ENCODE results near the gene MPRIP. TPM values are rescaled to one million over a fixed set of nuclear protein-coding genes. Genes with fewer than 3 reads are reported as not detected.

The MPRIP gene
- total RNA-seq, 1 donor from 2014 or later: 144 TPM

DNA sequence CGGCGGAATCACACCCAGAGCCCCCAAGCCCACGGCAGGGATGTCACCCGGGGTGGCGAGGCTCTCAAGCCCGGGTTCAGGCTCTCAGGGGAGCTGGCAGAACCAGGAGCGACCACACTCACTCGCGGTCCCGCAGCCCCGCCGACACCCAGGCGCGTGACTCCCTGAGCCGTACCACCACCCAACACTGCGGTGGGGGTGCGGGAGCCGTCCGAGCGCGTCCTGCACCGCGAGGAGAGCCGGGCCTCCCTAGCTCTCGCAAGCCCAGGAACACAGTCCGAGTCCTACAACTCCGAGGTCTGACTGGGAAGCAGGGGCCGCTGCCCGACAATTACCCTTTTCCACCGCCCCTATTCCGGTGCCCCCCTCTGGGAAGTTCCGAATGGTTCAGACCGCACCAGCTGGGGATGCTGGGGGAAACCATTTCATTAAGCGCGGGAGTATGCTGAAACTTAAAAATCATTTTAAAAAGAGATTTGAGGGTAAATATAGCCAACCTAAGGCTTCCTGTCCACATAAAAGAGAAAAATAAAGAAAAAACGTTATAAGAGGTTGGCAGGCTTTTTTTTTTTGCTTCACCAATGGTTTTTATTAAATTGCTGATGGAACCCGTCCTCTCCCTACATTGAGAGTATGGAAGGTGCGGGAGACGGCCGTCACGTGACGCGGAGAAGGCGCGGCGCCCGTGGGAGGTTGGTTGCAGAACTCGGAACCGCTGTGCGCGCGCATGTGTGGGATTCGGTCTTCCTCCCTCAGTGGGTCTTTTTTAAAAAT, 195.0 kb downstream of the MPRIP start, which contains the start of gene FLCN:
TSS of gene FLCN (minus strand) at position 143 of the 774 bp plus-strand sequence. CDS start 9,031 bp downstream, outside the sequence.
- intact Hi-C loops (cut with micrococcal nuclease): loop anchor here (2.0 to 5.0 kb wide), 5 partner anchors 30 to 85 kb away; partner anchors contain the start of genes COPS3, NT5M and PLD6
- Mint-ChIP-seq H3K27ac (peak within 1 kb of the TSS; percentile 95), H3K27me3 (ENCODE audit: low read depth) (no peaks in the 10 kb centered on the region), H3K4me3 (ENCODE audit: low read depth) (peak within 1 kb of the TSS; percentile 95), H3K4me1 (ENCODE audit: low read depth) (peaks cover 29% of the 10 kb centered on the region), H3K9me3 (no peaks in the 10 kb centered on the region), H3K36me3 (ENCODE audit: low read depth) (peaks cover 3% of the 10 kb centered on the region)
- peak; percentile 81 for DNase-seq (ENCODE audit: low spot score)

- Mint-ChIP-seq H3K4me1 (ENCODE audit: low read depth) (peaks cover 29% of the 10 kb centered on the region), H3K4me3 (ENCODE audit: low read depth) (peak overlapping the region; percentile 71), H3K9me3 (no peaks in the 10 kb centered on the region), H3K27me3 (ENCODE audit: low read depth) (no peaks in the 10 kb centered on the region), H3K36me3 (ENCODE audit: low read depth) (no peaks in the 10 kb centered on the region), H3K27ac (peak overlapping the region; percentile 38)
- DNase-seq (ENCODE audit: low spot score): no peak
- intact Hi-C loops (cut with micrococcal nuclease): loop anchor here (5.0 kb wide), 3 partner anchors 58 to 88 kb away; partner anchors contain the start of gene NT5M
Observed at GRCh38 chr17:17239832-17240231, 197.6 kb downstream of the MPRIP start.

DNA sequence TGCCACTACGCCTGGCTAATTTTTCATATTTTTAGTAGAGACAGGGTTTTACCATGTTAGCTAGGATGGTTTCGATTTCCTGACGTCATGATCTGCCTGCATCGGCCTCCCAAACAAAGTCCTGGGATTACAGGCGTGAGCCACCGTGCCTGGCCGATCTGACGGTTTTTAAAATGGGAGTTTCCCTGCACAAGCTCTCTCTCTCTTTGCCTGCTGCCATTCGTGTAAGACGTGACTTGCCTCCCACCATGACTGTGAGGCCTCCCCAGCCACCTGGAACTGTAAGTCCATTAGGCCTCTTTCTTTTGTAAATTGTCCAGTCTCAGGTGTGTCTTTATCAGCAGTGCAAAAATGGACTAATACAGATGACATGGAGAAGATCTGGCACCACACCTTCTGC, 199.4 kb downstream of the MPRIP start:
- Mint-ChIP-seq H3K4me3 (ENCODE audit: low read depth) (no peak overlapping the region), H3K4me1 (ENCODE audit: low read depth) (peaks cover 14% of the 10 kb centered on the region), H3K27ac (no peak overlapping the region), H3K36me3 (ENCODE audit: low read depth) (peaks cover 5% of the 10 kb centered on the region), H3K27me3 (ENCODE audit: low read depth) (no peaks in the 10 kb centered on the region), H3K9me3 (no peaks in the 10 kb centered on the region)
- intact Hi-C loops (cut with micrococcal nuclease): no loop called here
- DNase-seq (ENCODE audit: low spot score): no peak

DNA sequence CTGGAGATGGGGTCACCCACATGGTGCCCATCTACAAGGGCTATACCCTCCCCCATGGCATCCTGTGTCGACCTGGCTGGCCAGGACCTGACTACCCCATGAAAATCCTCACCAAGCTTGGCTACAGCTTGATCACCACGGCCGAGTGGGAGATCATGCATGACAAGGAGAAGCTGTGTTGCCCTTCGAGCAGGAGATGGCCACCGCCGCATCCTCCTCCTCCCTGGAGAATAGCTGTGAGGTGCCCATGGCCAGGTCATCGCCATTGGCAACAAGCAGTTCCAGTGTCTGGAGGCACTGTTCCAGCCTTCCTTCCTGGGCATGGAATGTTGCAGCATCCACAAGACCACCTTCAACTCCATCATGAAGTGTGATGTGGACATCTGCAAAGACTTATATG, 200.0 kb downstream of the MPRIP start:
- no peak for DNase-seq (ENCODE audit: low spot score)
- intact Hi-C loops (cut with micrococcal nuclease): no loop called here
- no peaks in the 10 kb centered on the region for H3K27me3 Mint-ChIP-seq (ENCODE audit: low read depth)
- no peaks in the 10 kb centered on the region for H3K9me3 Mint-ChIP-seq
- no peak overlapping the region for H3K4me3 Mint-ChIP-seq (ENCODE audit: low read depth)
- peaks cover 11% of the 10 kb centered on the region for H3K36me3 Mint-ChIP-seq (ENCODE audit: low read depth)
- H3K4me1 Mint-ChIP-seq (ENCODE audit: low read depth): peaks cover 14% of the 10 kb centered on the region
- H3K27ac Mint-ChIP-seq: no peak overlapping the region

Other genes starting within 250 kb of the MPRIP start
- 0.14 TPM in 1 of 2 replicates, not detected in the other for gene TNFRSF13B, start 70.3 kb upstream of the MPRIP start, total RNA-seq
- gene PLD6, start 163.9 kb downstream of the MPRIP start, total RNA-seq: 8.5 and 9.1 TPM in 2 replicates
- 27.7 and 30.4 TPM in 2 replicates for gene FLCN, start 194.7 kb downstream of the MPRIP start, total RNA-seq
- 102 and 106 TPM in 2 replicates for gene COPS3, start 238.8 kb downstream of the MPRIP start, total RNA-seq